ENCODE measurements around the gene URAD.
"Not testable (repeated sequence)": the region's sequence is repeated elsewhere in the genome, so short reads cannot be mapped to it uniquely, and the experiment has no call there.

Gene URAD, protein sequence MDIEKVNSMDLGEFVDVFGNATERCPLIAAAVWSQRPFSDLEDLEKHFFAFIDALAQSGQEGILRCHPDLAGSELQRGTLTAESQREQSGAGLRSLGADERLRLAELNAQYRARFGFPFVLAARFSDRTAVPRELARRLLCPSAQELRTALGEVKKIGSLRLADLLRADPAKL

DNA sequence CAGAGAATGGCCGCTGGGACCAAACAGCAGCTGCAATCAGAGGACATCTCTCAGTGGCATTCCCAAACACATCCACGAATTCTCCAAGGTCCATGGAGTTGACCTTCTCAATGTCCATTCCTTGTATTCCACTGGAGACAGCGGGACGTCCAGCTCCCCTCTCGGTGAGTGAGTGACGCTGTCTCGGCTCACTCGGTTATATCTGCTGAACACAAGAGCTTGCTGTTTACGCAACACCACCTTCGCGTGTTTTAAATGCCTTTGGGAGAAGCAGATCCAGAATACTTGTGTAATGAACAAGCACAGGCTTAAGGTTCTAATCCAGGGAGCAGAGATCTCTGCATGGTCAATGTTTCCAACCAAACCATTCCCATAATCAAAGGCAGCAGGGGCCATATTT lies at the start of gene URAD:
TSS of gene URAD (minus strand) at position 174 of the 400 bp plus-strand sequence. CDS start at position 118, 56 bp downstream.
- Histone ChIP-seq H3K9ac (ENCODE audit: low read depth, low read length) (no peak within 1 kb of the TSS), H3K4me1 (ENCODE audit: insufficient read depth, low read length) (no peaks in the 10 kb centered on the region), H3K9me3 (ENCODE audit: control insufficient read depth, insufficient read depth, low read length) (no peaks in the 10 kb centered on the region), H3K36me3 (ENCODE audit: insufficient read depth, low read length) (no peaks in the 10 kb centered on the region)

DNA sequence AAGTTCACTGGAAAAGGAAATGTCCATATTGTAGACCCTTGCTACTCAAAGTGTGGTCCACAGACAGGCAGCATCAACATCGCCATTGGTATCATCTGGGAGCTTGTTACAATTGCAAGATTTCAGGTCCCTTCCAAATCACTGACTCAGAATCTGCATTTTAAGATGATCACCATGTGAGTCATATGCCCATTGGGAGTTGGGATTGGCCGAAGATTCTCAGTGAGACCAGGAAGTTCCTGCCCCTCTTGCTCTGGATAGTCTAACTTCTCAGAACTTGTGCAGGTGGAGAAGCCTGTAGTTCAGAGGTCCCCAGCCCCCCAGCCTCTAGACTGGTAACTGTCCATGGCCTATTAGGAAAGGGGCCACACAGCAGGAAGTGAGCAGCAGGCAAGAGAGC lies 48.9 kb upstream of the URAD start:
- Histone ChIP-seq H3K9me3 (ENCODE audit: control insufficient read depth, insufficient read depth, low read length) (no peaks in the 10 kb centered on the region), H3K36me3 (ENCODE audit: insufficient read depth, low read length) (no peaks in the 10 kb centered on the region), H3K4me1 (ENCODE audit: insufficient read depth, low read length) (peaks cover 14% of the 10 kb centered on the region; the same call in 1 of the 2 replicates), H3K9ac (ENCODE audit: low read depth, low read length) (no peak overlapping the region)

DNA sequence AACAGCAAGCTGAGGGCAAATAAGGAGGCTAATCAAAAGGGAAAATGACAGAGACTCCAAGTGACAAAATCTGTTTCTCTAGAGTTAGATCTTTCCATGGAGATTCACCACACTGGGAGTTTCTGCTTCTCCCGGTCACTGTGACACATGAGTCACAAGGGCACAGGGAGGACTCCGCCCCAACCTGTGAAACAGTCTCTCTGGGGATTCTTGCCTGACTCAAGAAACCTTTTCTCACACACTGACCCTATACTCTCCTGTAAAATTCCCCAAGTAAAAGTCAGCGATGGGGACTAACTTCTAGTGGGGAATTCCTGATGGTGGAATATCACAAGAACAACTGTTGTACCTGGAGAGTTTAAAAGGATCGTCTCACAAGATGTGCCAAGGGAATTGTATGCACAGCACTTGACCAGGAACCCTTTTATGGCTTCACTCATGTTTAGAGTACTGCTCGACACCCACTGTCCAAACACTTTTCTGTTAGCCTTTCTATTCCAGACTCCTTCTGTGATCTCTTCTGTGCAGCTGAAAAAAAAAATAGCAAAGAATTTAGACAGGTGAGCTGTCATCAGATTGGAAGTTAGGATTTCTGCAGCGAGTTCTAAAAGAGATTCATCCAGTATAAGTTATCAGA lies 46.8 kb upstream of the URAD start:
- Histone ChIP-seq H3K9me3 (ENCODE audit: control insufficient read depth, insufficient read depth, low read length) (no peaks in the 10 kb centered on the region), H3K9ac (ENCODE audit: low read depth, low read length) (no peak overlapping the region), H3K4me1 (ENCODE audit: insufficient read depth, low read length) (peaks cover 8% of the 10 kb centered on the region; the same call in 1 of the 2 replicates), H3K36me3 (ENCODE audit: insufficient read depth, low read length) (no peaks in the 10 kb centered on the region)

DNA sequence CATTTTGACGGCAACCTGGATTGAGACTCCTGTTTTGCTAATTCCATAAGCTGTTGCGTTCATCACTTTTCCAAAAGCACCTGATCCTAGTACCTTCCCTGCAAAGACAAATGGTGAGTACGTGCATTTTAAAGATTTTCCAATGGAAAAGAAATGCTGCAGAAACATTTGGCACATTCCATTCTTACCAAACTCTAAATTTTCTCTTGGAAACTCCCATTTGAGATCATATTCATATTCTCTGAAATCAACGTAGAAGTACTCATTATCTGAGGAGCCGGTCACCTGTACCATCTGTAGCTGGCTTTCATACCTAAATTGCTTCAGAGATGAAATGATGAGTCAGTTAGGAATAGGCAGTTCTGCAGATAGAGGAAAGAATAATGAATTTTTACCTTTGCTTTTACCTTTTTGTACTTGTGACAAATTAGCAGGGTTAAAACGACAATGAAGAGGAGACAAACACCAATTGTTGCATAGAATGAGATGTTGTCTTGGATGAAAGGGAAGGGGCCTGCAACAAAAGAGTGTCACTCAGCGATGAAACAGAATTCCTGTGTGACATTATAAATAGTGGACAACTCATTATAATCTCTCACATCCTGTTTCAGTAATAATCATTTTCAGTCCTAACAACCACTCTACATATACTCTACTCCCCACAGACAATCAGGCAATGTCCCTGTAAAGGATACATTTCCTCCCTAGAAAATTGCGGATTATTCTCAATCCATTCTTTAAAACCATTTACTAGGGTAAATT lies 45.6 kb upstream of the URAD start:
- H3K36me3 ChIP-seq (ENCODE audit: insufficient read depth, low read length): no peaks in the 10 kb centered on the region
- no peak overlapping the region for H3K9ac ChIP-seq (ENCODE audit: low read depth, low read length)
- H3K9me3 ChIP-seq (ENCODE audit: control insufficient read depth, insufficient read depth, low read length): no peaks in the 10 kb centered on the region
- peaks cover 8% of the 10 kb centered on the region; the same call in 1 of the 2 replicates for H3K4me1 ChIP-seq (ENCODE audit: insufficient read depth, low read length)

DNA sequence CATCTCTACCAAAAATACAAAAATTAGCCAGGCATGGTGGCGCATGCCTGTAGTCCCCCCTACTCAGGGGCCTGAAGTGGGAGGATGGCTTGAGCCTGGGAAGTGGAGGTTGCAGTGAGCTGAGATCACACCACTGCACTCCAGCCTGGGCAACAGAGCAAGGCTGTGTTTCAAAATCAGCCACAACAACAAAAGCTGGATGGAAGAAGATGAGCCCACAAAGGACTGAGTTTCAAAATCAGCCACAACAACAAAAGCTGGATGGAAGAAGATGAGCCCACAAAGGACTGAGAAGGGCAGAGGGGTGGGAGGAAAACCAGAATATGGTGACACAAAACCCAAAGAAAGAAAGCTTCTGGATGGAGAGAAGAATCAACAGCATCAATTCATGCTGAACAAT lies 43.9 kb upstream of the URAD start:
- H3K9me3 ChIP-seq (ENCODE audit: control insufficient read depth, insufficient read depth, low read length); H3K9ac ChIP-seq (ENCODE audit: low read depth, low read length); H3K4me1 ChIP-seq (ENCODE audit: insufficient read depth, low read length); H3K36me3 ChIP-seq (ENCODE audit: insufficient read depth, low read length): not testable (repeated sequence)

DNA sequence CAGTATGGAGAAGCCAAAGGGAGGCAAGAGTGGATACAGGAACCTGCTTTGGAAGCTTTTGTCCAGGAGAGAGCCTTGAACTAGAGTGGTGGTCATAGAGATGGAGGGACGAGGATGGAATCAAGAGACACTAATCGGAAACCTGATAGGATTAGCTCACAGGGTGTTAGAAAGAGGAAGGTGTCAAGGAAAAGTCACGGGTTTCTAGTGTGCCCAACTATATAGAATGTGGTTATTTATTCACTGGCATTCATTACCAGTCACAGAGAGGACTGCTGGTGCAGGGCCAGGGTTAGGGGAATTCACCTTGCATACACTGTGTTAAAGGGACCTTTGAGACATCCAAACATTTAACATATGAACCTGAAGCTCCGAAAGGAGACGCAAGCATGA lies 43.4 kb upstream of the URAD start:
- Histone ChIP-seq H3K9me3 (ENCODE audit: control insufficient read depth, insufficient read depth, low read length) (no peaks in the 10 kb centered on the region), H3K9ac (ENCODE audit: low read depth, low read length) (no peak overlapping the region), H3K4me1 (ENCODE audit: insufficient read depth, low read length) (peaks cover 4% of the 10 kb centered on the region; the same call in 1 of the 2 replicates), H3K36me3 (ENCODE audit: insufficient read depth, low read length) (no peaks in the 10 kb centered on the region)

DNA sequence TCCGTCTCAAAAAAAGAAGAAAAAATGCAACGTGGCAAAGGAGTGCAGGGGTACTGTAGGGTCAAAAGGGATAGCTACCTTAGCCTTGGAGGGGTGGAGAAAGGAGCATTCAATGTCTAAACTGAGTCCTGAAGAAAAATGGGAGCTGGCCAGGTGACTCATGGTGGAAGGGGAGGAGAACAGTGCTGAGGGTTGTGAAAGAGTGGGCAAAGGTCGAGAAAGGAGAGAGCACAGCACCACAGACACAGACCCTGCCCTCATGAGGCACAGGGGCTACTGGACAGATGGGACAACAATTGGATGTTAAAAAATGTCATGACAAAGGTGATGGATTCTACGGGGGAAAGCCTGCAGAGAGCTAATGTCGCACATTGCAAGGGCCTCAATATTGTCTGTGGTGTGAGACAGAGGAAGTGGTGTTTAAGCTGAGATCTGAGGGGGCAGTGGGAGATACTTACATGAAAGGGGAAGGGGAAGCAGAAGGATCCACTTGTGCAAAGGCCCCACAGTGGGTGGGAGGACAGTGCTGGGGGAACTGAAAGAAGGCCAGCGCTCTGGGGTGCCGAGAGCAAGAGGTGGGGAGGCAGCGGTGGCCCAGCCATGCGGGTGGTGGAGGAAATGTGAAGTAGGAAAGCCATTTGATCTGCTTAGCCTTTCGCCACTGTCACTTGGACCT lies 42.9 kb upstream of the URAD start:
- peaks cover 6% of the 10 kb centered on the region for H3K4me1 ChIP-seq (ENCODE audit: insufficient read depth, low read length)
- H3K9ac ChIP-seq (ENCODE audit: low read depth, low read length): no peak overlapping the region
- H3K36me3 ChIP-seq (ENCODE audit: insufficient read depth, low read length): no peaks in the 10 kb centered on the region
- no peaks in the 10 kb centered on the region for H3K9me3 ChIP-seq (ENCODE audit: control insufficient read depth, insufficient read depth, low read length)

DNA sequence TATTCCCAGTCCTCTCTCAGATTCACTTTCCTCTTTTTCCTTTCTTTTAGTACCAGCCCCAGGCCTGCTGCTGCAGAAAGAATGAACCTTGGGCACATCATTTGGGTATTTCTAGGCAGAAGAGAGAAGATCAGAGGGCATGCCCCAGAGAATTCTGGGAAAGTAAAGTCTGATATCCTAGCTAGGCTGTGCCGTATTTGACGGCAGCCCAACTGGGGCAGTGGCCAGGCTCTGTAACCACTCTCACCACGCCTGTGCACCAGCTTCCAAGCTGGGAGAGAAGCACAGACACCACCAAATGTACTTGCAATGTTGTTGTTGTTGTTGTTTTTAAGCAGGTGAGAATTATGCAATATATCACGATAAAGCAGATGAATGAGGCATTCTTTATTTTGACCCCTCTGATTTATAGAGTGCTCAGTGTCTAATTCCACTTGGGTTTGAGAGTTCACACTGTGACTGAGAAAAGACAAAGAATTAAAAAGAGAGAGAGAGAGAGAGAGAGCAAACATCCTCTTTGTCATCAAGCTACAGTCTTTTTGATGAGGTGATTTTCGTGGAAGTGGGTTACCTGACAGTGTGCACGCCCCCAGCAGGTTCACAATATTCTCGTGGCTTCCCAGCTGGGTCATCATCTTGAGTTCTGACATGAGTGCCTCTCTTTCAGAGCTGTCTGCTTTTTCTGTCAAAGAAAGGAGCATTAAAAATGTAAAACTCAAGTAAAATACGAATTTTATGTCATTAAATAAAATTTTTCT lies 39.3 kb upstream of the URAD start:
- H3K36me3 ChIP-seq (ENCODE audit: insufficient read depth, low read length): no peaks in the 10 kb centered on the region
- H3K9ac ChIP-seq (ENCODE audit: low read depth, low read length): no peak overlapping the region
- peaks cover 13% of the 10 kb centered on the region for H3K4me1 ChIP-seq (ENCODE audit: insufficient read depth, low read length)
- H3K9me3 ChIP-seq (ENCODE audit: control insufficient read depth, insufficient read depth, low read length): no peaks in the 10 kb centered on the region

DNA sequence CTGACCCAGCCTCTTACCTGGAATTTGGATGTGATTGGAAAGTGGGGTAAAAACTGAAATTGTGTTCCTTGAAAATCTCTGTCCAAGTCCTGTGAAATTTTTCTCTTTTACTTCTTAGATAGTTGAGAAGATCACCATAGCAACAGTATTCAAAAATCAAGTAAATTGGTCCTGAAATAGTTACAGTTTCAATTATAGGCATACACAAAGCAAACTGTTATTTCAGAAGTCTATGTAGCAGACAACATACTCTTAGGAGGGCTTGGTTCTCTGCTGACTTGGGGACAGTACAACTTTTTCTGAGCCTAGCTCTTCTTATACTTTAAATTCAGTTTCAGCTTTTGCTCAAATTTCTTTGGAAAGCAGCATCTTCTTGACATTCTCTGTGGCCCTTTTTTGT lies 38.6 kb upstream of the URAD start:
- Histone ChIP-seq H3K36me3 (ENCODE audit: insufficient read depth, low read length) (no peaks in the 10 kb centered on the region), H3K9ac (ENCODE audit: low read depth, low read length) (no peak overlapping the region), H3K9me3 (ENCODE audit: control insufficient read depth, insufficient read depth, low read length) (no peaks in the 10 kb centered on the region), H3K4me1 (ENCODE audit: insufficient read depth, low read length) (peaks cover 17% of the 10 kb centered on the region)

DNA sequence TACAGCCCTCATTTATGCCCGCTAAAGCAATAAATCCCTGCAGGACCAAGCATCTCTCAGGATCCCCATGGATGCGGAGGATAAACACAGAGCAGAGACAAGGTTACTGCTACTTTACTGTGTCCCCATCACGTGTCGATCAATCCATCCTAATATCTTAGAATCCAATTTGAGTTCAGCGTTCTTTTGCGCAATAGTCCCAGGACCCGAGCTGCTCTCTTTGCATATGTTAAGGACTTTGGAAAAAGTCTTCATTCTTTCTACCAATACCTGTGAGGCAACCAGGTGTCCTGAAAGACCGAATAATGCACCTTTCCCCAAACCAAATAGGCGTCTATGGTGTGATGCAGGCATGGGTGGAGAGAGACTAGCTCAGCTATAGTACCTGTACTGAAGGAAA lies 38.0 kb upstream of the URAD start:
- Histone ChIP-seq H3K9ac (ENCODE audit: low read depth, low read length) (no peak overlapping the region), H3K4me1 (ENCODE audit: insufficient read depth, low read length) (peaks cover 17% of the 10 kb centered on the region), H3K9me3 (ENCODE audit: control insufficient read depth, insufficient read depth, low read length) (no peaks in the 10 kb centered on the region), H3K36me3 (ENCODE audit: insufficient read depth, low read length) (no peaks in the 10 kb centered on the region)

DNA sequence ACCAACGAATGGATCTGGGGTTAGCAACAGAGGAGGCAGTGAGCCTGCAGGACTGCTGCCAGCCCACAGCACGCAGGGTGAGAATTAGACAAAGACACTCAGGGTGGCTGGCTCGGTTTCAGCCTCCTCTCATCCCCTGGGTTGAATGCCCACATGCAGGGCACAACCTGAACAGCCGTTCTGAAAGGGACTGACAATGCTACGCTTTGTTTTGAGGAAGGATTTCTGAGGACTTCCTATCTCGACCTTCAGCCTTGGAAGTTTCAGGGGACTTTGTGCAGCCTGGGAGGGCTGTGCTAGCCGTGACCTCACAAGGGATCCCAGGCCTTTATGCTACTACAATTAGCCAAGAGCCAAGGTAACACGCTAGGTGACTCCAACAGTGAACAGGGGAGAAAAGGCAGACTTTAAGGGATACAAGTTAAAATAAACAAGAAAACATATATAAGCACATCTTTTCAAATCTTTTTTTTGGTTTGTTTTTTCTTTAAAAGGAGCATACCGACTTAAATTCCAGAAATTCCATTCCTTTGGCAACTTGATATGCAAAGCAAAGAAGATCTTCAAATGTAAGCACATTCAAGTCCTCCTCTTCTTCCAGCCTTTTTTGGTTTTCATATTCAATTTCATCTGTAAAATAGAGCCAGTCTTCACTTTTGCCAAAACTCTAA lies 34.5 kb upstream of the URAD start:
- H3K9ac ChIP-seq (ENCODE audit: low read depth, low read length): no peak overlapping the region
- H3K4me1 ChIP-seq (ENCODE audit: insufficient read depth, low read length): peaks cover 17% of the 10 kb centered on the region
- H3K9me3 ChIP-seq (ENCODE audit: control insufficient read depth, insufficient read depth, low read length): no peaks in the 10 kb centered on the region
- no peaks in the 10 kb centered on the region for H3K36me3 ChIP-seq (ENCODE audit: insufficient read depth, low read length)

DNA sequence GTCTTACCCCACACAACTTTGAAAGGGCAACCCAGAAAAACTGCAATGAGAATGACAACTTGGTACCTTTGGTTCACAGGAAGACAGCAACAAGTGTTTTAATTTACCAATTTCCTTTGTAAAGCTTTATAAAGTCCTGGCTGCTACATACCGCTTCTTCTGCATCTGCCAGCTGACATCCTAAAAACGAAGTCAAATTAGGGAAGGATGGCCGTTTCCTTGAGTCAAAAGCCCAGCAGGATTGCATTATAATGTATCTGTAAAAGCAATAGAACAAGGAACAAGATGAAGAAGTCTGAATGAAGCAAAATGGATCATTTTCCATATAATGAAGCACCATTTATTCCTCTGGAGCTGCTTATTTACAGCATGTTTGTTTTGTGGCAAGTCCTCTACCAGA lies 25.8 kb upstream of the URAD start:
- H3K4me1 ChIP-seq (ENCODE audit: insufficient read depth, low read length): no peaks in the 10 kb centered on the region
- no peak overlapping the region for H3K9ac ChIP-seq (ENCODE audit: low read depth, low read length)
- H3K36me3 ChIP-seq (ENCODE audit: insufficient read depth, low read length): no peaks in the 10 kb centered on the region
- H3K9me3 ChIP-seq (ENCODE audit: control insufficient read depth, insufficient read depth, low read length): no peaks in the 10 kb centered on the region

DNA sequence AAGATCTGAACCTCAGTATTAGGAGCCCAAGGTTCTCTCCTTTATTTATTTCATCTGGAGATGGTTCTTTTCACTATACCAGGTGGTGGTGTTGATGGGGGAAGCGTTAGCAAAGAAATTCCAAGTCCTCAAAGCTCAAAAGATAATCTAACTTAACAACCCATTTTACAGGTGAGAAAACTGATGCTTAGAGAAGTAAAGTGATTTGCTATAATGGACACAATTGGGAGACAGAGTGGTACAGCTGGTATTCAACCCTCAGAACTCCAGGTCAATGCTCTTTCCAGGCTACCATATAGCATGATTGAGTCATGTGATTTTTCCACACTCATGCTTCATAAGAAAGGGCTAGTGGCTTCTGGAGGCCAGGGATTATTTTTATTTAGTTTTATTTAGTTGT lies 25.0 kb upstream of the URAD start:
- H3K9ac ChIP-seq (ENCODE audit: low read depth, low read length): no peak overlapping the region
- no peaks in the 10 kb centered on the region for H3K36me3 ChIP-seq (ENCODE audit: insufficient read depth, low read length)
- H3K4me1 ChIP-seq (ENCODE audit: insufficient read depth, low read length): no peaks in the 10 kb centered on the region
- no peaks in the 10 kb centered on the region for H3K9me3 ChIP-seq (ENCODE audit: control insufficient read depth, insufficient read depth, low read length)

DNA sequence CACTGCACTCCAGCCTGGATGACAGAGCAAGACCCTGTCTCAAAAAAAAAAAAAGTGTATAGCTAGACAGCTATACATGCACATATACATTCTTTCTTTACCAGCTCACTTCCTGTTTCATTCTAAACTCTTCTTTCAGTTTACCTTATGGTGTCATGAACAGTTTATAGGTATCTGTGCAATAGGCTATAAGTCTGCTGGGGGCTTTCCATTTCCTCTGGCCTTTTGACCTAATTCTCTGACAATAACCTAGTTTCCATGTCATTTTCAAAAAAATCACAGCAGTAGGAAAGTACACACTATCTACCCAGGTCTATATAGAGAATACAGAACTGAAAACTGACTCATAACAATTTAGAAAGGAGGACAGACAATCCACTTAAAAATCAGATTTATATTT lies 24.4 kb upstream of the URAD start:
- no peaks in the 10 kb centered on the region for H3K36me3 ChIP-seq (ENCODE audit: insufficient read depth, low read length)
- no peaks in the 10 kb centered on the region for H3K4me1 ChIP-seq (ENCODE audit: insufficient read depth, low read length)
- H3K9ac ChIP-seq (ENCODE audit: low read depth, low read length): no peak overlapping the region
- H3K9me3 ChIP-seq (ENCODE audit: control insufficient read depth, insufficient read depth, low read length): no peaks in the 10 kb centered on the region

Measured in ES-I3 (cell line).